Activated CD8-positive, alpha-beta memory T cell treated with anti-CD3 and anti-CD28 coated beads, Interleukin-2, amount 50 U/mL, for 48 hours (primary cell): ENCODE data around the gene PPP1R1C.

Experiments
- DNase-seq: peaks from one replicate; pipeline ENCODE4 v3.0.0-alpha.2; 2020

The PPP1R1C gene

DNA sequence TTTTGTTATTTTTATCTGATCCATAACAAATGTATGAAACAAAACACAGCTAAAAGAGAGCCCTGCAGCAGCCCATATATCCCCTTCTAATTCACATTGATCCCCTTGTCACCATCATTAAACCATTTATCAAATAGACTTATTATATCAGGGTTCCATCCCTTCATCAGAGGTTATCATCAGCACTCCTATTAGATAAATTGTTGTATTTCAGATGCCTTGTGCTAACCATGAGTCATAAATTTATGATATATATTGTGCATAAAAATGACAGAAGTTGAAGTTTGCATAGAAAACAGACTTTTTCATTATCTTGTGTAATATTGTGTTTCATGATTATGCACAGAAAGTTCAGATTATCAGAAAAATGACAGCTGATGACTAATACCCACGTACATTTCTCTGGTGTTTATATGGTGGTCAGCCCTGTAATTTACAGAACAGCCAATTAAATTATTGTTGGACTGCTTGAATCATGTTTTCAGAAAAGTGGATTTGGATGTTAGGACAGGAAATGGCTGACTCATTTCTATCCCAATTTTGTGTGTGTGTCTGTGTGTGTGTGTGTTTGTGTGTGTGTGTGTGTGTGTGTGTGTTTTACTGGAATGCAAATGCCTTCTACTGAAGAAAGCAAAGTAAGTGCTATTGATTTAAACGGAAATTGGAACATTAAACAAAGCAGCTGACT lies 80.9 kb downstream of the PPP1R1C start:
- no peak for DNase-seq

DNA sequence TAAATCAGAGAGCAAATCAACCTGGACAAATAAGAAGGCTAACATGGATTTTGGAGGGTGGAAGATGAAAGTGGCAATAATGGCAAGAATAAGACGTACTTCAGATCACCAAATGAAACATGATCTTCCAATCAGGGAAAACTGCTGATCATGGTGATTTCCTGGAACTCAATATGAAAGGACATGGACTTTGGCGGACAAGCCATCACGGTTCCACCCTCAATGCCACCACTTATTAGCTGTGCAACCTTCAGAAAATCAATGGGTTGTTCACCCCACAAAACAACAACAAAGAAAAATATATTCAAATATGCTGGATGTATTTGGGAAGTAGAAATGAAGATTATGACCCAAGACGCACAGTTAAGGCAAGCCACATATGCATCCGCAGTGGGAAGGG lies 81.7 kb downstream of the PPP1R1C start:
- no peak for DNase-seq

DNA sequence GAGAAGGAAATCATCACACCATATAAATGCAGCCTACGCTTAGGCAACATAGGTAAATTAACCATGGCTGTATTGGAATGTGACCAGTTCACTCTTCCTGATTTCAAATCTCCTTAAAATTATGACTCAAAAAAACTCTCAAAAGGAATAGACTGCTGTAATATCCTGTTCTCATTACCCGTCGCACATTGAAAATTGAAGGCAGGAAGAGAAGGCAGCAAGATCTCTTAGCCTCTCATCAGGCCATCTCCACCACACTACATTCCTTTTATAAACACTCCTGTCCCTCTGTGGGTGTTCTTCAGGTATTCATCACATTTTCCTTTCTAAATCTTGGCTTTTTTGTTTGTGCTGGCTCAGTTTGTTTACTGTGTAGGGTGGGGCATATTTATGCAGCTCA lies 83.2 kb downstream of the PPP1R1C start:
- no peak for DNase-seq

DNA sequence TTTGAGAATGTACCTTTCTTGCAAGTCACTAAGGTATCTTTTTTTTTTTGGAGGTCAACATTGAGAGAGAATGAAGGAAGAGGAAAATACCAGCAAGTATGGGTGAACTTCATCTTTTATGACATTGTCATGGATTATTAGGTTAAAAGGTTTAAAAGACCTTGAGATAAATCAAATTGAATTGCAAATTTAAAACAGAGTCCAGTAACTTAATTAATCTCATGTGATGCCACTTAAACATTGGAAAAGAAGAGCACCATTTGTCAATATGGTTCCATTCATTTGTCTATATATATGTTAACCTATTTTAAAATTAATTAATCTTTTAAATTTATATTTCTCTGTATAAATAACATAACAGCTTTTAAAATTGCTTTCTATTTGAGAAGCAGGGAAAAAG lies 83.8 kb downstream of the PPP1R1C start:
- no peak for DNase-seq

- DNase-seq, result no peak
These were observed 84.3 kb downstream of the PPP1R1C start for GRCh38 chr2:182069908-182070307.

GRCh38 chr2:182070736-182071135 lies 85.1 kb downstream of the PPP1R1C start:
- no peak for DNase-seq

GRCh38 chr2:182072861-182073260 lies 87.2 kb downstream of the PPP1R1C start:
- no peak for DNase-seq

GRCh38 chr2:182073613-182074012 lies 88.0 kb downstream of the PPP1R1C start:
- DNase-seq, result no peak

GRCh38 chr2:182077023-182077422 lies 91.4 kb downstream of the PPP1R1C start:
- no peak for DNase-seq

DNA sequence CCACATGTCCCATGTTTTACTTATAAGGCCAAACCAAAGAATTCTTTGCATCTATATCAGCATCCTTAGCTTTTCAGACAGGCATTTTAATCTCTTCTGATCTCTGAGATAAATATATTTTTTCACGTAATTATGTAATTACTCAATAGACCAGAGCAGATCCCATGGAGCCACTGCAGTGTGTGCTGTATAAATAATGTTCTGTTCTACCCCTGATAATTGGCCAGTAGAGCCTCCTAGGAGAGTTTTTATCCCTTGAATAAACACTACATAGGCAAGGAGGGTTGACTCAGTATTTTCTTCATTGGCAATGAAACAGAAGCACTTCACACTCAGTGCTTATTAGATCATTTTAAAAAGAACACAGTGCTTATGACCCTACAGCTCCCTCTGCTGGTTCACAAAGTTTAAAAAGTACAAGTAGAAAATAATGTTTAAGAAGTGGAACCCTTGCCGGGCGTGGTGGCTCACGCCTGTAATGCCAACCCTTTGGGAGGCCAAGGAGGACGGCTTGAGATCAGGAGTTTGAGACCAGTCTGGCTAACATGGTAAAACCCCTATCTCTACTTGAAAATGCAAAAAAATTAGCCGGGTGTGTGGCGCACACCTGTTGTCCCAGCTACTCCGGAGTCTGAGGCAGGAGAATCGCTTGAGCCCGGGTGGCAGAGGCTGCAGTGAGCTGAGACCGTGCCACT lies 91.9 kb downstream of the PPP1R1C start:
- DNase-seq, result no peak

GRCh38 chr2:182078988-182079602 lies 93.4 kb downstream of the PPP1R1C start:
- no peak for DNase-seq

DNA sequence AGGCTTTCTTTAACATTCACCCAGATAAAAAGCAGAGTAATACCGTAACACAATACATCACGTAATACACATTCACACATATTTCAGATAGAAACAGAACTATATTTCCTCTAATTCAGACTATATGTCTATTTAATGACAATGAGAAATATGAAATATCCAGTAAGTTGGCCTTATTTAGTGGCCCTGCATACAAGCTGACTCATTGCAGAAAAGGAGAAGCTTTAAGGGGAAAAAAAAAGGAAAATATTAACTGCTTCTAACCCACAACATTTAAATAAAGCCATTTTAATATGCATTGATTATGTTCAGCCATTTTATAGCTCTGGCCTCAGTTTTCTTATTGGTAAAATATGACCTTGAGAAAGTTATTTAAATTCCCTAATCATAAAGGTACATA lies 94.8 kb downstream of the PPP1R1C start:
- DNase-seq, result no peak

DNA sequence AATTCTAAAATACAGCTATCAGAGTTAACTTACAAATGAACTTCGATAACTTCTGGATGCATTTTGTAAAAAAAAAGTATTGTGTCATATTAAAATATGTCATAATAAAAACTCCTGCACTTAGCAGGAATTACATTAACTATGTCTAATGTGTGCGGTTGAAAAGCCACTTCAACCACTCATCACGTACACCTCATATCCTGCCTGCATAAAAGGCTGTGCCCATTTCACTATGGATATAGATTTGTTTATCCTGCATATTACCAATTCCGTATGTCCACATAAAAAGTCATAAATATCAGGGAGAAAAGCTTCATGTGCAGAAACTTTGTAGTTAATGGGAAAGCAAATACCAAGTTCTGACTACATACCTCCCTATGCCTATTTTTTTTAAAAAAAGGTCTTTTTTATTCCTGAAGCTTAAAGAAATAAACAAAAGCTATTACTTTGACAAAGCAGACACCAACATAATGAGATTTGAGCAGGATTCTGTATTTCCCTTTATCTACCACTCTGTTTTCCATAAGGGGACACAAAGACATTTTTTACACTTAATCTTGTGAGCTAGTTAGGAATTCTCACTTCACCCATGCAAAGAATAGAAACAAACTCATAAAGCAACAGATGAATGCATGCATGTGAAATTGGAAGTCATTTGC lies 96.1 kb downstream of the PPP1R1C start:
- no peak for DNase-seq

- DNase-seq, result no peak
These were observed 103.1 kb downstream of the PPP1R1C start for GRCh38 chr2:182088681-182089320.

GRCh38 chr2:182090486-182090885 lies 104.8 kb downstream of the PPP1R1C start:
- DNase-seq, result no peak

DNA sequence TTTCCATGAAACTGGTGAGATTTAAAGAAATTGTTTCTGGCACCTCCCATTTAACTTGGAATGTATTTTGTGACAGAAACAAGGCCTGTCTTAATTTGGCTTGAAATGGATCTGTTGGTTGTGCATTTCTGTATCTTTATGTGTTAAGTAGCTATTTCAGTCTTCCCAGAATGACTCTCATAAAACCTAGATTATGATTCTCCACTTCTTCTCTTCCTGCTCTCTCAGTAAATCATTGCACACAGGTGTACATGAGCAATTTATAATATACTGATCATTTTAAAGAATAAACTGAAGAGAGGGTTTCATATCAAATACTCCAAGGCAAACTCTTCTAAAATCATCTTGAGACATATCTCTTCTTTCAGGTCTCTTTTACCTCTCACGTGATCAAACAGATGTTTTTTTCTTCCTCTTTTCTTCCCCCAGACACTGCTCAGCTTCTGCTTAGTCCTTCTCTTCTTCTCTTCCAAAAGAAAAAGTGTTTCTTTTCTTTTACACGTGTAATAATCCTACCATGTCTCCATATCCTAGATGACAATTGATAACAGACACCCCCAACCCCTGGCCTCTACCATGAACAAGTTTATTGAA lies 112.0 kb downstream of the PPP1R1C start:
- DNase-seq, result no peak

- DNase-seq, result no peak
These were observed 113.0 kb downstream of the PPP1R1C start for GRCh38 chr2:182098648-182099047.

DNA sequence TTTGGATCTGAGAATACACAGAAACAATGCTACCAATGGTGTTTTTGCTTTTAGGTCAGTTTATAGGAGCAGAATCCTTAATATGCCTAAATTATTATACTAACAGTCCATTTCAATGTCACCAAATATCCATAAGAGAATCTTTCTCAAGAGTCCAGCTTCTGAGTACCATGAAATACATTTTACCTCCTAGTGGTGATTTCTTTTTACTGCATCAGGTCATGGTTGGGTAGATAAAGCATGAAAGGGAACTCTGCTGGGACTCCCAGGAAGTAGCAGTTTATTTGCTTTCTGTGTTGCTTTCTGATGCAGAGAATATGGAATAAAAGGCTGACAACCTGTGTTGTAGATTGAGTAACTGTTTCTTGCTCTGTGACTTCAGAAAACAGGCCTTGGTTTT lies 115.6 kb downstream of the PPP1R1C start:
- DNase-seq, result no peak

DNA sequence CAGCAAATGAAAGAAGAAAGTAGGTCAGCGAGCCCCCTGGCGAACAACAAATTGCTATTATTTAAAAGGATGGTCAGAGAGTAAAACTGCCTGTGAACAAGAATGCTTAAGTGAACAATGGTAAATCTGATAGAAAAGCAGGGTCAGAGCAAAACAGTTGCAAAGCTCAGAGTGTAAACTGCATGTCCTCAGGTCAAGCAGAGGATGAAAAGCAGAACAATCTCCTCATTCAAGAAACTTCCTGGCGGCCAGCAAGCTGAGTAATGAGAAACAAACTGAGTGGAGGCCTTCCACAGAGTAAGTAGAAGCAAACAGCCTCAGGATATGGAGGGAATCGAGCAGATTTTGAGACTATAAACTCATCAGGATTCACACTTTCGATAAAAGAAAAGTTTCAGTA lies 117.9 kb downstream of the PPP1R1C start:
- DNase-seq, result no peak

DNA sequence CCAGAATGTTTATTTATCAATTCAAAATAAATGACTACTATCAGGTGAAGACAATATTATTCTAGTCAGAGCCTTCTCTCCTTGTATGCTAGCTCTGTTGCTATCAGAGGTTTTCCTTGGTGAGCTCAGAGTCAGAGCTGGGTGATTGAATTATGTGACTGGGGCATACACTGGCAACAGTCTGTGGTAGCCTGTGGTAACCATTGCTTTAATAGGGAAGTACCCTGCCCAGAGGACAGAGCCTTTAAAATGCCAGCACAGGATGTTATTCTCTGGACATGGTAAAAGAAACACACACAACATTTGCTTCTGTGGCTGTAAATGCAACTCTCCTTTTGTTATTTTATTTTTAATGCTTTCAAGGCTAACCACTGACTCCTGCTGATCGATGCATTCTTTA lies 124.7 kb downstream of the PPP1R1C start:
- no peak for DNase-seq

GRCh38 chr2:182113334-182113733 lies 127.7 kb downstream of the PPP1R1C start:
- DNase-seq, result no peak

DNA sequence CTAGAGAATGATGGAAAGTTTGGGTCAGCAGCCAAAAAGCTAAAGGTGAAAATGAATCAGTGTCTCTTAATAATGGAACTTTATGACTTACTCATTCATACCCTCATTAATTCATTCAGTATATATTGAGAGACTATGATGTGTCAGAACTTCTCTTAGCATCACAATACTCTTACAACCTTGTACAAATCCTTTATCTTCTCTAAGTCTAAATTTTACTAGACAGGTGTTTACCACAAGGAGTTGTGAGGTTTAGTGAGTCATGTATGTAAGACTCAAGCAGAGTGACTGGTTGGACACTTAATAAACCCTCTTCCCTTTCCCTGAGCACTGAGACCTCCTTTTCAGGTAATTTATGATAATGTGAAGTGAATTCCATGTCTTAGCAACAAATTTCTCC lies 129.6 kb downstream of the PPP1R1C start:
- DNase-seq, result no peak

GRCh38 chr2:182116774-182117173 lies 131.1 kb downstream of the PPP1R1C start:
- DNase-seq, result no peak
